ENCODE measurements around the gene CELF2.

Gene CELF2

DNA sequence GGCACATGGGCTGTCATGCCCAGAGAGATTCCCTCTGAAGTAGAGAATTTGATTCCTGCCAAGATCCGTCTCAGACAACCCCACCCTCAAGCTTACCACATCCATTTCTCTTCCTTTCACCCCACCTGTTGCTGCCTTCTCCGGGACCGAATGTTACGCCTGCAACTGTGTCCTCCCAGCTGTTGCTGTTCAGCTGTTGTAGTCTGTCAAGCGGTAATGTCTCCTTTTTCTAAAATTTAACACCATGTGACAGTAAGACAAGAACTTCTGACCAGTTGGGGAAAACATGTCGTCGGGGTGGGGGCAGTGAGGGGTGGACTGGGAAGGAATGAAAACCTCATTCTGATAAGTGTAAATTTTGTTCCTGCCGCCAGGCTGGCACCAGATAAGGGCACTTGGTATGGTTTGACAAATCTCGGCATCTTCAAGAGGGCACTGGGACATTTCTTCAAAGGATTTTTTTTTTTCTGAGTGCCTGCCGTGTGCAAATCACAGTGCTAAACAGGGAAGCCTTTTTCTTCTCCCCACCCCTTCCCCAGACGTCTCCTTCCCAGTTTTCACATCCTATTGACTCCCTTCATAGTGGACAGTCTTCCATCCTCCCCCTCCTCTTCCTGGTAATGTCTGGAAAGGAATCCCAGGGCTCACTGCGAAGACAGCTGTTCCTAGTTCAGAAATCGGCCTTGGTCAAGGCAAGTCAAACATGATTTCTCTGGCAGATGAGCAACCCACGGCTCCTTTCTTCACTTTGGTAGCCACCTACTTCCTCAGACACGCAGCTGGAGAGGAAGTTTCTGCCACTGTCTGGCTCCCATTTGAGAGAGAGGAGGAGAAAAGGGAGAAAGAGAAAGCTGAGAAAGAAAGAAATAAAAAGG lies 5.0 kb upstream of the CELF2 start:
- TF ChIP-seq, protein P1, sequence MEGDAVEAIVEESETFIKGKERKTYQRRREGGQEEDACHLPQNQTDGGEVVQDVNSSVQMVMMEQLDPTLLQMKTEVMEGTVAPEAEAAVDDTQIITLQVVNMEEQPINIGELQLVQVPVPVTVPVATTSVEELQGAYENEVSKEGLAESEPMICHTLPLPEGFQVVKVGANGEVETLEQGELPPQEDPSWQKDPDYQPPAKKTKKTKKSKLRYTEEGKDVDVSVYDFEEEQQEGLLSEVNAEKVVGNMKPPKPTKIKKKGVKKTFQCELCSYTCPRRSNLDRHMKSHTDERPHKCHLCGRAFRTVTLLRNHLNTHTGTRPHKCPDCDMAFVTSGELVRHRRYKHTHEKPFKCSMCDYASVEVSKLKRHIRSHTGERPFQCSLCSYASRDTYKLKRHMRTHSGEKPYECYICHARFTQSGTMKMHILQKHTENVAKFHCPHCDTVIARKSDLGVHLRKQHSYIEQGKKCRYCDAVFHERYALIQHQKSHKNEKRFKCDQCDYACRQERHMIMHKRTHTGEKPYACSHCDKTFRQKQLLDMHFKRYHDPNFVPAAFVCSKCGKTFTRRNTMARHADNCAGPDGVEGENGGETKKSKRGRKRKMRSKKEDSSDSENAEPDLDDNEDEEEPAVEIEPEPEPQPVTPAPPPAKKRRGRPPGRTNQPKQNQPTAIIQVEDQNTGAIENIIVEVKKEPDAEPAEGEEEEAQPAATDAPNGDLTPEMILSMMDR (IDR thresholded peaks at IDR 0.05) = no peak

DNA sequence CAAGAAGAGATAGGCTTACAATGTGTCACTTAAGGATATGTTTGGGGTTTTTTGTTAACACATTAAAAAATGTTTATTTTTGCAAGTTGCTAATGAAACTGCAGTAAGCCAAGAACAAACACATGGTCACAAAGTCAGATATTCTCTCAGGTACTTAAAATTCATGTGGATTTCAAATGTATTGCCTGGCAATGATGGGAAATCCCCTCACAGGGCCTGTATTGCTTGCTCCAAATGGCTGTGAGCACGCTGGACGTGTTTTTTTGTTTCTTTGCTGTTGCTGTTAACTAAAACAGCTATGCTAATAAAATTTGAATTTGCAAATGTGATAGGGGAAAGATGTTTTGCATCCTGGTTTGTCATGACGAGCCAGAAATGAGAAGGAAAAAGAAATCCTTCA lies 3.8 kb upstream of the CELF2 start:
- TF ChIP-seq, protein P1 (IDR thresholded peaks at IDR 0.05) = no peak

DNA sequence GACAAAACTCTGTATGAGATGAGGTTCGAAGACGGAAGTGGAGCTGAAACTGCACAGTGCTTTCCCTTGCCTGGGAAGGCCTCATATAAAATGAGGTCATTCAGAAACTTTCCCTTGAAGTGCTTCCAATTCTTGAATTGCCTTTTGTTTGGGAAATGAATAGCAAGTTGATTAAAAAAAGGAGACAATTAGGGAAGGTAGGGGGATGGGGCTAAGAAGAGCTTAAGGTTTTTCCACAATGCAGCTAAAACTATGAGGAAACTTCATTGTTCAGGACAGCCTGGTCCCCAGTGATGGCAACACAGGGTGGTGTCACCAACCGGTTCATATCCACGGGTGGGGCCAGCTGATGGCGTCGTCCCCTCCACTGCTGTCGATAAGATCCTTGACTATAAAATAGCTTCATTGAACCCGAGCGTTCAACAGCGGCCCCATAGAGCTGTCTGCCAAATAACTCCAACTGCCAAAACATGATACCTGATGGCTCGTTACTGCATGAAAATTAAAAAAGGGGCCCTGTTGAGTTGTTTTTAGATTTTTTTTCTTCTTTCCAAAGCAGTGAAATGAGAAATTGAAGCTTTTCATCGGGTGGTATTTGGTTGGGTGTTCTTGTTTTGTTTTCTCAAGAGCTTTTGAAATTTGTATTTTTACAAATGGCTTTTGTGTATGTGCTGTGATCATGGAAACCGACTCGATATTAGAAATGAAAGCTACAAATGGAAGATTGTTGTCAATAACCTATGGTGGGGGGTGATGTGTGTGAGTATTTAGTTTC lies 2.8 kb upstream of the CELF2 start:
- TF ChIP-seq, protein P1 (IDR thresholded peaks at IDR 0.05) = no peak

DNA sequence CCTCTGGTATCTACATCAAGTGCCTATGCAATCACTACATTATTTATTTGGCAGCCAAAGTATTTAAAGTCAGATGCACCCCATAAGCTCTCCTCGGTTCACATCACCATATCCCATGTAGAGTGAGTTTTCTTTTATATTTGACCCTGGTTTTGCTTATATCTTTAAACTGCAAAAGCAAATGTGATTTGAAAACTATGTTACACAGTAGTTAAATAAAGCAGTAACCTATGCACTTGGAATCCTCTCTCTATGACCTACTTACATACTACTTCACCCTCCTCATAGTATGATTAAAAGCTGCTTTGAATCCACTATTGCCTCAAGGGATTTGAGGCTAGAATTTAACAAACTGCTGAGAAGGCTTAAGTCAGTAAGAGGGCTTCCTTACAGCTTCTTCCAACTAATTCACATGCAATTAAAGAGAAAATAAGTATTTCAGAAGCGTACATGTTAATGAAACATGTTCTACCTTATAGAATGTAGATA lies 2.2 kb upstream of the CELF2 start:
- TF ChIP-seq, protein P1 (IDR thresholded peaks at IDR 0.05) = no peak

DNA sequence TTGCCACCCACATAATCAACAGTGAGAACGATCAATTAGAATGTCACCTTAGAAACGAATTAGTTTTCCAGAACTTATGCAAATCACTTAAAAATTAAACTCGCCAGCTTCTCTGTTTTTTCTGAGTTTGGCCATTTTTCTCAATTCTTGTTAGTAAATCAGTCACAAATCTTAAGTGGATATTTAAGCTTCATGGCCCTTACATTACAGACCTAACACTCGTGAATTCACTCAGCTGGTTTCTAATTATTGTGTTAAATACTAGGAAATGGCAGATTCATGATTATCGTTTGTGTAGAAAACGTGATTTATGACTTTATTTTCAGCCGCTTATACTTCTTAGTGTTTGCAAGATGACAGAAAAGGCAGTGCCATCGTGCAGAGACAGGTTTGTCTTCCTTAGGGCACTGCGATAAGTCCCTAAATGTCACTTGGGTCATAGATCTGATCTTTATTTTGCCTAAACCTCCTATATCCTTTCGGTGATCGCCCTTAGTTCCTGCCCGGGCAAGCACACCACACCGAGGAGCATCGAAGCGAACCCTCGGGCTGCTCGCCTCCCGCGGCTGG lies 587 bp upstream of the CELF2 start:
- TF ChIP-seq, protein P1 (IDR thresholded peaks at IDR 0.05) = no peak

DNA sequence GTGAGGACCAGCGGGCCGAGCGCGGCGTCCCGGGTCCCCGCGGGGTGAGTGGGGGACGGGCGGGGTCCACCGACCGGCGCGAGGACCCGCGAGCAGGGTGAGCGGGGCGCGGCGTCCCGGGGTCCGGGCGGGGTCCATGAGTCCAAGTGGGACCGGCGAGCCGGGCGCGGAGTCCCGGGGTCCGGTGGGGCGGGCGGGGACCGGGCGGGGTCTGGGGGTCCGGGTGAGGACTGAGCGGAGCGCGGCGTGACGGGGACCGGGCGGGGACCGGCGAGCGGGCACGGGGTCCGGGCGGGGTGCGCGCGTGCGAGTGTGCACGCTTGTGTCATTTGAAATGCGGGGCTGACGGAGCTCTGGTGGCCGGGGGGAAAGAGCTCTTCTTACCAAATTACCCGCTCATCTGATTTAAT lies 765 bp downstream of the CELF2 start:
- TF ChIP-seq, protein P1 (IDR thresholded peaks at IDR 0.05) = no peak

DNA sequence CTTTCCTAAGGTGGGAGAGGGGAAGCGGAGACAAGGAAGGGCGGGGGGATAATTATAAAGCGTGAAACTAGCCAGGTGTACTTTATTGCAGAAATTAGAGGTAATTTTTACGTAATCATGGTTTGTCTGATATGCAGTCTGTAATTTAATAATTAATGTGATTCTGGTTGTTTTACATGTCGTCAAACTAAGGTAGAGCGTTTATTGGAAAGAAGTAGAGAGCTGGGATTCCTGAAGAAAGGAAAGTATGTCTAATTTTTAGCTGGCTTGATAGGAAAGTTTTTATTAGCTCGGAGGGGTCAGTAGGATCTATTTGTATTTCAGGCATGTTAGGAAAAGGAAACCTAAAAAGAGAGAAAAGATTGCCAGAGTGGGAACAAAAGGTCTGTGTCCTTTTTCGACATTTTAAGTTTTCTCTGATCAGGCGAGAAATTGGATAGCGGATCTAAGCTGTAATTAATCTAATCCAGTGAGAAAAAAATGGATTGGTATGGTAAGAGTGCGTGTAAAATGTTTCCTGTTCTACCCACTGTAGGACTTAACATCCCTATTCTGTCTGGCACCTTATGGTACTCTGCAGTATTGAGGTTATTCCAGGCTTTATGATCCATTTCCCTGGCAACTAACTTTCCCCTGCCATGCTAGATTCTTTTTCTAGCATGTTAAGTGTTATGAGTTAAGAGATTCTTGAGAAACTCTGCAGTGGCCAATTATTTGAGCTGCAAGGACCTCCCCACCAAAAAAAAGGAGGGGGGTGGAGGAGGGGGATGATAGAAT lies 1.4 kb downstream of the CELF2 start:
- TF ChIP-seq, protein P1 (IDR thresholded peaks at IDR 0.05) = no peak

Data from LNCAP (cell line).